K562 (cell line): ENCODE measurements around the gene ADORA2B. TPM values are rescaled to one million over a fixed set of nuclear protein-coding genes. Genes with fewer than 3 reads are reported as not detected.

Experiments
- ATAC-seq: fragments of 200-7000 bp; cut with Tn5 transposase; 3 replicates; pipeline ENCODE4 v1.9.1; 2020; ENCODE audit warnings: moderate library complexity
- BruUV-seq: library from RNA; stranded (reverse); fragments of 400-500 nt; replicated peaks from 2 replicates; lab custom pipeline; 2021; lab: Mats Ljungman, UMichigan
- CTCF ChIA-PET: fragments of 300-600 bp; formaldehyde crosslinking; extraction: SDS; loops from one replicate; lab custom pipeline; 2021; ENCODE audit warnings: low intra/inter-chr PET ratio; lab: Yijun Ruan, JAX
- POLR2A ChIA-PET: fragments of 300-600, 350-650 bp; sonication (Branson Sonifier 250); formaldehyde crosslinking; extraction: SDS; loops from one replicate; lab custom pipeline; 2021; ENCODE audit warnings: antibody characterized with exemption, inconsistent platforms; lab: Yijun Ruan, JAX
- DNase-seq, 4 experiments: peaks; one replicate each; pipeline versions ENCODE4 v3.0.0 to v3.0.0-alpha.2; 2011 to 2018; ENCODE audit warnings: low spot score in 3 of 4, mixed read lengths in 3 of 4; ENCODE audit errors: extremely low read depth in 1 of 4
- FAIRE-seq: peaks from 2 replicates; lab custom pipeline; 2011; peaks lifted over from hg19 to GRCh38; lab: Jason Lieb, UNC
- H2AFZ ChIP-seq: 2 replicates; pipeline ENCODE4 v1.6.0; 2011; ENCODE audit warnings: low read depth, low read length, control low read depth, inconsistent platforms
- H3K27ac ChIP-seq: fragments of 200-600 bp; 3 replicates; pipeline ENCODE4 v1.8.0; 2011; ENCODE audit warnings: low read depth, mild to moderate bottlenecking, control low read depth, inconsistent platforms, low read length, moderate library complexity, mixed read lengths; ENCODE audit errors: extremely low read depth
- H3K27me3 ChIP-seq, 2 experiments: fragments of 300-600 bp in 1 of 2; 2 replicates in 1 of 2; 3 replicates in 1 of 2; pipeline versions ENCODE4 v1.6.0 to v1.8.0; 2011; ENCODE audit warnings: inconsistent platforms in 2 of 2, low read length in 2 of 2, mild to moderate bottlenecking in 1 of 2, mixed read lengths in 1 of 2, moderate library complexity in 1 of 2; ENCODE audit not compliant: control insufficient read depth in 2 of 2, insufficient read depth in 2 of 2
- H3K36me3 ChIP-seq: fragments of 300-600 bp; 3 replicates; pipeline ENCODE4 v1.8.0; 2011; ENCODE audit warnings: mild to moderate bottlenecking, low read length, inconsistent platforms; ENCODE audit not compliant: control insufficient read depth, insufficient read depth
- H3K4me1 ChIP-seq, 2 experiments: fragments of 200-600 bp in 1 of 2; replicated peaks in 1 of 2; 2 replicates in 1 of 2; 3 replicates in 1 of 2; pipeline versions ENCODE4 v1.5.1 to v1.8.0; 2011; ENCODE audit warnings: inconsistent platforms in 2 of 2, low read length in 2 of 2, mild to moderate bottlenecking in 1 of 2, mixed read lengths in 1 of 2, moderate library complexity in 1 of 2; ENCODE audit not compliant: control insufficient read depth in 2 of 2, insufficient read depth in 2 of 2
- H3K4me2 ChIP-seq: 2 replicates; pipeline ENCODE4 v1.6.1; 2011; ENCODE audit warnings: low read length, control low read depth, inconsistent platforms, mixed read lengths; ENCODE audit not compliant: insufficient read depth
- H3K4me3 ChIP-seq: fragments of 200-600 bp; sonication (generic), shearing (Covaris generic); 2 replicates; pipeline ENCODE4 v1.5.1; 2016; ENCODE audit warnings: control low read depth, inconsistent platforms
- H3K79me2 ChIP-seq: fragments of 200-600 bp; 3 replicates; pipeline ENCODE4 v1.8.0; 2011; ENCODE audit warnings: low read length, inconsistent platforms; ENCODE audit not compliant: control insufficient read depth, insufficient read depth
- H3K9ac ChIP-seq, 2 experiments: 2 replicates each; pipeline versions ENCODE4 v1.6.0 to v1.6.1; 2011; ENCODE audit warnings: low read depth in 2 of 2, low read length in 2 of 2, control low read depth in 1 of 2, inconsistent platforms in 1 of 2, mild to moderate bottlenecking in 1 of 2, mixed read lengths in 1 of 2; ENCODE audit not compliant: insufficient read depth in 1 of 2
- H3K9me1 ChIP-seq: one replicate; pipeline ENCODE4 v1.6.0; 2011; ENCODE audit warnings: inconsistent platforms, mild to moderate bottlenecking, low read length, moderate library complexity; ENCODE audit not compliant: control insufficient read depth, insufficient read depth
- H3K9me3 ChIP-seq: replicated peaks from 2 replicates; pipeline ENCODE4 v1.5.1; 2011; ENCODE audit warnings: low read depth, low read length, inconsistent platforms; ENCODE audit not compliant: control insufficient read depth, insufficient read depth
- H4K20me1 ChIP-seq: replicated peaks from 2 replicates; pipeline ENCODE4 v1.6.1; 2011; ENCODE audit warnings: low read length, inconsistent platforms, mixed read lengths; ENCODE audit not compliant: control insufficient read depth, insufficient read depth
- DMBX1 ChIP-seq: fragments of 250-450 bp; sonication (Bioruptor Pico); IDR thresholded peaks from 2 replicates; pipeline ENCODE4 v1.8.0; 2022; ENCODE audit warnings: inconsistent platforms, mild to moderate bottlenecking, moderate library complexity, borderline replicate concordance
- SRSF7 ChIP-seq: fragments of 200-400 bp; formaldehyde crosslinking; optimal IDR thresholded peaks from 2 replicates; pipeline ENCODE3; 2017; ENCODE audit warnings: mild to moderate bottlenecking, low read depth, low read length
- TSC22D4 ChIP-seq: fragments of 450-650 bp; IDR thresholded peaks from 2 replicates; pipeline ENCODE4 v1.6.1; 2016; ENCODE audit warnings: missing genetic modification characterization, missing biosample characterization, control low read depth
- ZNF124 ChIP-seq: sonication (generic); formaldehyde crosslinking; IDR thresholded peaks from 2 replicates; pipeline ENCODE4 v1.8.1; 2022; ENCODE audit warnings: missing genetic modification reagents
- ZNF140 ChIP-seq: fragments of 250-450 bp; sonication (Bioruptor Pico); IDR thresholded peaks from 2 replicates; pipeline ENCODE4 v1.8.0; 2021; ENCODE audit warnings: moderate library complexity, mild to moderate bottlenecking, inconsistent platforms
- ZNF197 ChIP-seq: fragments of 200-800 bp; sonication (Bioruptor generic); IDR thresholded peaks from 2 replicates; pipeline ENCODE4 v1.6.1; 2016; ENCODE audit warnings: low read depth, missing genetic modification characterization, missing compliant biosample characterization
- ZNF764 ChIP-seq: fragments of 250-450 bp; sonication (Bioruptor Pico); IDR thresholded peaks from 2 replicates; pipeline ENCODE4 v1.4.0; 2020; ENCODE audit warnings: low read depth, mild to moderate bottlenecking, moderate library complexity
- ZNF766 ChIP-seq: fragments of 200-800 bp; sonication (Bioruptor generic); conservative IDR thresholded peaks from 2 replicates; pipeline ENCODE4 v1.6.1; 2016; ENCODE audit warnings: missing genetic modification characterization, missing compliant biosample characterization
- WGBS: fragments of 100-300 bp; shearing (Covaris generic); methylation state at CpG from one replicate; pipeline ENCODE4 v1.1.6; 2016; ENCODE audit warnings: low coverage, mixed read lengths; ENCODE audit not compliant: insufficient coverage; ENCODE audit errors: missing lambda C conversion rate; 5-methylcytosine and 5-hydroxymethylcytosine counted together
- in situ Hi-C: fragments of 300-500 bp; cut with MboI; formaldehyde crosslinking; loops from 4 replicates; pipeline ENCODE4 v1.15.0; 2018; ENCODE audit warnings: inconsistent platforms, mixed read lengths
- intact Hi-C: fragments of 100-400 bp; cut with micrococcal nuclease; formaldehyde crosslinking; loops from 2 replicates; pipeline ENCODE4 v1.14.2; 2022
- polyA plus RNA-seq, 8 experiments: library from polyadenylated mRNA; depleted of rRNA in 4 of 8; stranded (reverse) in 5 of 8; unstranded in 3 of 8; fragments of >200 nt; fragmentation: Nextera tagmentation in 2 of 8; fragmentation: Illumina TruSeq in 1 of 8; extraction: Ambion mirVana in 2 of 8; extraction: Trizol in 1 of 8; gene quantifications; 2 replicates each; pipeline versions ENCODE4 v1.2.1 to v1.2.3, GENCODE V29; 2011 to 2014; ENCODE audit warnings: inconsistent platforms in 1 of 8, missing spikeins in 1 of 8
- total RNA-seq, 7 experiments: library from RNA; depleted of rRNA in 6 of 7; stranded (reverse); fragments of >200 nt in 6 of 7; fragmentation: Illumina TruSeq in 2 of 7; extraction: Trizol in 2 of 7; gene quantifications; 2 replicates each; pipeline versions ENCODE4 v1.2.1 to v1.2.3, GENCODE V29; 2011 to 2021; ENCODE audit warnings: low replicate concordance in 1 of 7
- TF ChIP-seq, protein P1 (sequence below): IDR thresholded peaks from 2 replicates; pipeline ENCODE4 v1.6.1; 2011; ENCODE audit not compliant: insufficient read length; ENCODE audit errors: extremely low read depth
- TF ChIP-seq, protein P2 (sequence below): fragments of 450-650 bp; IDR thresholded peaks from 2 replicates; pipeline ENCODE4 v1.6.1; 2018; ENCODE audit warnings: mild to moderate bottlenecking, low read depth; ENCODE audit not compliant: partially characterized antibody

The ADORA2B gene
- total and polyA plus RNA-seq, 9 of the 15 experiments (the other 6 are each of a cell fraction or from before 2014, with no cell fraction given) = 6.4 to 16.6 (median 10.5) TPM

DNA sequence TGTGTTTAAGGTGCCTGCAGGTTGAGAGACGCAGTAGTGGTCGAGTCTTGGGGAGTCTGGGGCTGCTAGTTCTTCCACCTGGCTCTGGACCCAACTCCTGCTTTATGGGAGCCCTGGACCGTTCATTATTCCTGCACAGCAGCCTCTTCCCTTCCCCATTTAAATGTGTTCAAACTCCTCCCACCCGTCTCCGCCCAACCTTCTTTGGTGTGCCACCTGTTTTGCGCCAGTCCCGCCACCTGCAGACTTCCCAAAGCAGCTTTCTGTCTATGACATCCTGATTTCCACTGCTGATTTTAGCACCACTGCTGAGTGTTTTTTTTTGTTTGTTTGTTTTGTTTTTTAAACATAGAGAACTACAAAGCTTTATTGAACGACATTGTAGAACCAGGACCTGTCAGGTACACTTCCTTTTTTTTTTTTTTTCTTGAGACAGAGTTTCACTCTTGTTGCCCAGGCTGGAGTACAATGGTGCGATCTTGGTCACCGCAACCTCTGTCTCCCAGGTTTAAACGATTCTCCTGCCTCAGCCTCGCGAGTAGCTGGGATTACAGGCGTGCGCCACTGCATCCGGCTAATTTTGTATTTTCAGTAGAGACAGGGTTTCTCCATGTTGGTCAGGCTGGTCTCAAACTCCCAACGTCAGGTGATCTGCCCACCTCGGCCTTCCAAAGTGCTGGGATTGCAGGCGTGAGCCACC, 12.8 kb downstream of the ADORA2B start:
- intact Hi-C loops (no loop called here), in situ Hi-C loops (loop anchor here (25.0 kb wide), 1 partner anchor 695 kb away; the partner anchor contains the start of gene PMP22)
- FAIRE-seq = no peak
- DNase-seq = no peak
- no peak overlapping the region; the same call in 1 of the 2 replicates for H3K4me2 ChIP-seq
- no peak overlapping the region for H3K4me3 ChIP-seq
- H3K27ac ChIP-seq = peak overlapping the region; percentile 89; the same call in 2 of the 3 replicates
- CTCF ChIA-PET = no interaction called here
- H3K36me3 ChIP-seq = no peaks in the 10 kb centered on the region; the same call in 2 of the 3 replicates
- POLR2A ChIA-PET = interaction anchor here (0.9 to 1.1 kb wide), 4 partner anchors 8 to 14 kb away, joined by 3 to 5 read pairs (median 4); no protein-coding TSS in a partner anchor
- no TSS peak for BruUV-seq
- no peak for ATAC-seq
- peaks cover 34 to 35% of the 10 kb centered on the region in 2 experiments for H3K4me1 ChIP-seq
- no peaks in the 10 kb centered on the region for H3K27me3 ChIP-seq
- no peaks in the 10 kb centered on the region for H3K9me3 ChIP-seq
- H4K20me1 ChIP-seq = no peaks in the 10 kb centered on the region
- peaks cover 46% of the 10 kb centered on the region for H3K79me2 ChIP-seq
- H2AFZ ChIP-seq = no peak overlapping the region
- peak overlapping the region in 1 of 2 experiments; percentile 5; a peak in 2 of 4 replicates for H3K9ac ChIP-seq
- H3K9me1 ChIP-seq = no peaks in the 10 kb centered on the region
- WGBS = 80% methylated on average over 10 of the region's 19 CpGs
- TF ChIP-seq ZNF124 (CRISPR knock-in tag) = no peak
- TF ChIP-seq ZNF766 (CRISPR knock-in tag) = no peak
- TF ChIP-seq DMBX1 (CRISPR knock-in tag) = no peak
- no peak for TF ChIP-seq TSC22D4
- TF ChIP-seq ZNF197 = no peak
- no peak for TF ChIP-seq ZNF764
- TF ChIP-seq, protein P1, sequence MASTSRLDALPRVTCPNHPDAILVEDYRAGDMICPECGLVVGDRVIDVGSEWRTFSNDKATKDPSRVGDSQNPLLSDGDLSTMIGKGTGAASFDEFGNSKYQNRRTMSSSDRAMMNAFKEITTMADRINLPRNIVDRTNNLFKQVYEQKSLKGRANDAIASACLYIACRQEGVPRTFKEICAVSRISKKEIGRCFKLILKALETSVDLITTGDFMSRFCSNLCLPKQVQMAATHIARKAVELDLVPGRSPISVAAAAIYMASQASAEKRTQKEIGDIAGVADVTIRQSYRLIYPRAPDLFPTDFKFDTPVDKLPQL = no peak
- TF ChIP-seq, protein P2, sequence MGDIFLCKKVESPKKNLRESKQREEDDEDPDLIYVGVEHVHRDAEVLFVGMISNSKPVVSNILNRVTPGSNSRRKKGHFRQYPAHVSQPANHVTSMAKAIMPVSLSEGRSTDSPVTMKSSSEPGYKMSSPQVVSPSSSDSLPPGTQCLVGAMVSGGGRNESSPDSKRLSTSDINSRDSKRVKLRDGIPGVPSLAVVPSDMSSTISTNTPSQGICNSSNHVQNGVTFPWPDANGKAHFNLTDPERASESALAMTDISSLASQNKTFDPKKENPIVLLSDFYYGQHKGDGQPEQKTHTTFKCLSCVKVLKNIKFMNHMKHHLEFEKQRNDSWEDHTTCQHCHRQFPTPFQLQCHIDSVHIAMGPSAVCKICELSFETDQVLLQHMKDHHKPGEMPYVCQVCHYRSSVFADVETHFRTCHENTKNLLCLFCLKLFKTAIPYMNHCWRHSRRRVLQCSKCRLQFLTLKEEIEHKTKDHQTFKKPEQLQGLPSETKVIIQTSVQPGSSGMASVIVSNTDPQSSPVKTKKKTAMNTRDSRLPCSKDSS = no peak
- TF ChIP-seq SRSF7 = no peak
- no peak for TF ChIP-seq ZNF140 (CRISPR knock-in tag)
